Activated T-cell treated with anti-CD3 and anti-CD28 coated beads, Interleukin-2, amount 50 U/mL, for 4 hours (primary cell): ENCODE results near the gene ALG9. TPM values are rescaled to one million over a fixed set of nuclear protein-coding genes. Genes with fewer than 3 reads are reported as not detected.

Experiments used
- ATAC-seq, 2 donors: fragments of 200-7000 bp; cut with Tn5 transposase; one replicate each; pipeline ENCODE4 v1.10.0; 2021
- DNase-seq: peaks from one replicate; pipeline ENCODE4 v3.0.0-alpha.2; 2020
- H3K27me3 Mint-ChIP-seq: one replicate; pipeline ENCODE4 v1.8.0; 2021; ENCODE audit warnings: low read depth, mixed read lengths
- H3K36me3 Mint-ChIP-seq: one replicate; pipeline ENCODE4 v1.8.0; 2022; ENCODE audit warnings: mixed read lengths; ENCODE audit not compliant: insufficient read depth
- H3K4me1 Mint-ChIP-seq: one replicate; pipeline ENCODE4 v1.8.0; 2021; ENCODE audit warnings: low read depth, mixed read lengths
- H3K4me3 Mint-ChIP-seq: one replicate; pipeline ENCODE4 v1.8.0; 2021; ENCODE audit warnings: mild to moderate bottlenecking, moderate library complexity, mixed read lengths
- H3K9me3 Mint-ChIP-seq: one replicate; pipeline ENCODE4 v1.8.0; 2021; ENCODE audit warnings: mixed read lengths
- total RNA-seq, 3 donors: library from RNA; stranded (reverse); gene quantifications; one replicate each; pipeline ENCODE4 v1.2.1, GENCODE V29; 2021

The ALG9 gene
- total RNA-seq, 3 donors from 2014 or later, result 22.9 to 24.2 (median 23.8) TPM

DNA sequence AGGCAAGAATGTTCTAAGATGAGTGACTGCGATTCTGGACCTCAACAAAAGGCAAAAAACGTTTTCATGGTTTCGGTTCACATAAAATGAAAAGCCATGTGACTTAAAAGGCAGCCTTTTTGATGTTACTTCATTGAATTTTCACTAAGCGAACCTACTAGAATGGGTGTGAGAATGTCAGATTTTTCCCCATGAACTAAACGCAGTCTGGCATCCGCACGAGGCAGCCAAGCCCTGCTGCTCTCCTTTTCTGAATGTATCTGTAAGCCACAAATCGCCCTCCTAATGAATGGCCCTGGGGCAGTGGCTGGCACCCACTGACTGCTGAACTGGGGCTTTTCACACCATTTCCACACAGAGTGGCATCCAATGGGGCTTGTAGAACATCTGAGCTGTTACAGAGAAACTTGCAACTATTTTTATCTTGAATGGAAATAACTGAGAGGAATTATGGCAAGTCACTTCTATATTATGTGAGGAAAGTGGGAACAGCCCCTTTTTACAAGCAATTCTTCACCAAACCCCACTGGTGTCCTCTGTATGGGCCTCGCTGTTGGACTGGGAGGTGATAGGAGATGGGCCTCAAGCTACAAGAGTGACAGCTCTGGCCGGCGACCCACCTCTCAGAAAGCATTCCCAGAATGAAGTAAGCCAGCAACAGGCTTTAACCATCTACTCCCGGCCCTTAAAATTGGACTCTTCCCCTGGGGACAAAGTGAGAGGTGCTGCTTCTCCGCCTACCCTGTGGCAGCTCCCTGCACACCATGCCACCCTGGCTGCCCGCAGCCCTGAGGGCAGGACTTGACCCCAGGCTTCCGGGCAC, 134.5 kb downstream of the ALG9 start:
- Mint-ChIP-seq H3K4me3 (no peak overlapping the region), H3K36me3 (peaks cover 26% of the 10 kb centered on the region)
- ATAC-seq, result no peak

More for the DNA sequence above, 134.5 kb downstream of the ALG9 start:
- no peak for DNase-seq
- Mint-ChIP-seq H3K4me1 (peaks cover 10% of the 10 kb centered on the region), H3K27me3 (no peaks in the 10 kb centered on the region), H3K9me3 (no peaks in the 10 kb centered on the region)

Other genes with a start within 250 kb of the ALG9 start
- 10 to 100 TPM; 57.3 to 66.8 (median 59.0) TPM for gene PPP2R1B, start 105.2 kb downstream of the ALG9 start, total RNA-seq
- 10 to 100 TPM; 11.1 to 12.5 (median 11.4) TPM for gene FDXACB1, start 7.6 kb upstream of the ALG9 start, total RNA-seq
- gene CFAP68, start 8.0 kb upstream of the ALG9 start, total RNA-seq, result 10 to 100 TPM; 16.9 to 25.3 (median 17.9) TPM
- under 1 TPM in 1 of 3 donors, not detected in 2; 0.35 TPM for gene CRYAB, start 40.2 kb upstream of the ALG9 start, total RNA-seq
- gene HSPB2, start 41.2 kb upstream of the ALG9 start, total RNA-seq, result not detected
- gene C11orf52, start 47.3 kb upstream of the ALG9 start, total RNA-seq, result not detected
- 10 to 100 TPM in 2 of 3 donors, 1 to 10 TPM in 1; 5.2 to 22.7 (median 21.2) TPM for gene DIXDC1, start 65.8 kb upstream of the ALG9 start, total RNA-seq
- 10 to 100 TPM; 60.6 to 72.5 (median 66.0) TPM for gene DLAT, start 153.8 kb upstream of the ALG9 start, total RNA-seq
- gene PIH1D2, start 202.4 kb upstream of the ALG9 start, total RNA-seq, result under 1 TPM; 0.34 to 0.63 (median 0.43) TPM
- 10 to 100 TPM; 19.1 to 21.5 (median 19.8) TPM for gene NKAPD1, start 202.7 kb upstream of the ALG9 start, total RNA-seq
- gene TIMM8B, start 215.2 kb upstream of the ALG9 start, total RNA-seq, result 10 to 100 TPM; 72.6 to 90.8 (median 83.0) TPM
- 100 to 1,000 TPM; 111 to 133 (median 121) TPM for gene SDHD, start 215.3 kb upstream of the ALG9 start, total RNA-seq